NT2/D1 (cell line): ENCODE data around the gene TEX101.

Experiments used
- SUZ12 ChIP-seq: IDR thresholded peaks from 2 replicates; pipeline ENCODE4 v1.6.1; 2011; ENCODE audit not compliant: insufficient read length, insufficient read depth; ENCODE audit errors: extremely low read depth
- YY1 ChIP-seq: IDR thresholded peaks from 2 replicates; pipeline ENCODE4 v1.6.1; 2011; ENCODE audit not compliant: insufficient read length, insufficient read depth

GRCh38 chr19:43463381-43464133 lies 48.9 kb downstream of the TEX101 start:
- TF ChIP-seq YY1 (no peak), SUZ12 (no peak)
